Smooth muscle cell (in vitro differentiated cells): ENCODE results near the gene FBXO28. TPM values are rescaled to one million over a fixed set of nuclear protein-coding genes. Genes with fewer than 3 reads are reported as not detected.
A peak's percentile ranks its signal among the peaks of the same experiment; 100 is the strongest.

Experiments
- DNase-seq: peaks from one replicate; lab custom pipeline; 2025; ENCODE audit not compliant: unreplicated experiment; lab: John Stamatoyannopoulos, UW
- H2AFZ ChIP-seq: fragments of 200-600 bp; sonication (generic); 2 replicates; pipeline ENCODE4 v1.6.0; 2016; ENCODE audit warnings: antibody characterized with exemption, low read depth, mild to moderate bottlenecking
- H3F3A ChIP-seq: fragments of 200-600 bp; sonication (generic); 2 replicates; pipeline ENCODE4 v1.6.0; 2017; ENCODE audit warnings: antibody characterized with exemption, low read depth
- H3K27ac ChIP-seq: fragments of 200-600 bp; sonication (generic); 2 replicates; pipeline ENCODE4 v1.5.1; 2016; ENCODE audit warnings: low read depth, mild to moderate bottlenecking
- H3K27me3 ChIP-seq: fragments of 200-600 bp; sonication (generic); 2 replicates; pipeline ENCODE4 v1.6.1; 2016; ENCODE audit warnings: low read depth, mild to moderate bottlenecking
- H3K36me3 ChIP-seq: fragments of 200-600 bp; sonication (generic); 2 replicates; pipeline ENCODE4 v1.5.1; 2016; ENCODE audit warnings: low read depth
- H3K4me1 ChIP-seq: fragments of 200-600 bp; sonication (generic); 2 replicates; pipeline ENCODE4 v1.5.1; 2016; ENCODE audit warnings: low read depth
- H3K4me2 ChIP-seq: fragments of 200-600 bp; sonication (generic); 2 replicates; pipeline ENCODE4 v1.6.0; 2016; ENCODE audit warnings: mild to moderate bottlenecking
- H3K4me3 ChIP-seq: fragments of 200-600 bp; sonication (generic); 2 replicates; pipeline ENCODE4 v1.5.1; 2016; ENCODE audit warnings: mild to moderate bottlenecking
- H3K79me2 ChIP-seq: fragments of 200-600 bp; sonication (generic); 2 replicates; pipeline ENCODE4 v1.6.0; 2016; ENCODE audit warnings: low read depth, mild to moderate bottlenecking
- H3K9ac ChIP-seq: fragments of 200-600 bp; sonication (generic); 2 replicates; pipeline ENCODE4 v1.6.0; 2016; ENCODE audit warnings: low read depth
- H3K9me3 ChIP-seq: fragments of 200-600 bp; sonication (generic); replicated peaks from 2 replicates; pipeline ENCODE4 v1.5.1; 2016; ENCODE audit warnings: low read depth
- H4K20me1 ChIP-seq: fragments of 200-600 bp; sonication (generic); 2 replicates; pipeline ENCODE4 v1.6.0; 2016; ENCODE audit warnings: low read depth
- WGBS: methylation state at CpG from one replicate; pipeline ENCODE4 v1.1.7; 2016; ENCODE audit warnings: low lambda C conversion rate; 5-methylcytosine and 5-hydroxymethylcytosine counted together
- polyA plus RNA-seq: library from polyadenylated mRNA; unstranded; fragments of >200 nt; fragmentation: Nextera tagmentation; extraction: Ambion mirVana; gene quantifications from 2 replicates; pipeline ENCODE4 v1.2.1, GENCODE V29; 2016
- total RNA-seq: library from RNA; depleted of rRNA; stranded (reverse); fragments of >200 nt; gene quantifications from 2 replicates; pipeline ENCODE4 v1.2.3, GENCODE V29; 2014
- TF ChIP-seq, protein P1 (sequence below): fragments of 200-600 bp; sonication (generic); IDR thresholded peaks from 2 replicates; pipeline ENCODE4 v1.5.1; 2017; ENCODE audit warnings: borderline replicate concordance, mild to moderate bottlenecking, antibody characterized with exemption; ENCODE audit not compliant: insufficient read depth, poor library complexity, severe bottlenecking

Gene FBXO28
- total and polyA plus RNA-seq, 2 experiments from 2014 or later: 9.6 to 37.0 TPM

DNA sequence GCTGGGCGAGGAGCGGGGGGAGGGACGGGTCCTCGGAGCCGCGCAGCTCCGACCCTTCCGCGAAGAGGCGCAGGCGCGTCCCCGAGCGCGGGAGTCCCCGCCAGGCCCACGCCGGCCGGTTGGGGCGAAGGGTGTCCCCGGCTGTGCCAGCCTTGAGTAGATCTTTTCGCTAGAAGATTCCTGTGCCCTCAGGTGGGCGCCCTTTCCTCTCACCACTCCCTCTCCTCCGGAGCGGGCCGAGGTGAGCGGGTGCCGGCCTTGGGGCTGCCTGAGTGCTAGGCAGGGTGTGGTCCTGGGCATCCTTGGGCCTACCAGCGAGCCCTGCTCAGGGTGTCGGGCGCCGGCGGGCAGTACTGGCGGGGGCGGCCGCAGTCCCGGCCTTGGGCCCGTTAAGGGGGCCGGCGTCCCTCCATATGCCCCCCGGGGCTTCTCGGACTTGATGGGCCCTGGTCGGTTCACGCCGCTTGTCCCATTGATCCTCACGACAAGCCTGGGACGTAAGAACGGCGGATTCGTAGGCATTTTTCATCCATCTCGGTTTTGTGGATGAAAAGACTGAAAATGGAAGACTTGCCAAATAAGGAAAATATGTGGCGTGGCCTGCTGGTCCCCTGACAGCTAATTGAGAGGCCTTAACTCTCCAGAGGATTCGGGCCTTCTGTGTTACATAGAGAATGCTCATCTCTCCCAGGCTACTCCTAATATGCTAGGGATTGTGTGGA lies 69.8 kb downstream of the FBXO28 start:
- Histone ChIP-seq H3K4me2 (peak overlapping the region; percentile 88), H3K27me3 (no peaks in the 10 kb centered on the region), H3F3A (no peaks in the 10 kb centered on the region), H3K27ac (peak overlapping the region; percentile 67), H3K9me3 (no peaks in the 10 kb centered on the region), H4K20me1 (peaks cover 48% of the 10 kb centered on the region), H3K79me2 (peaks cover 53% of the 10 kb centered on the region), H3K4me3 (peak overlapping the region; percentile 90), H3K36me3 (no peaks in the 10 kb centered on the region), H2AFZ (peak overlapping the region; percentile 92), H3K4me1 (peaks cover 6% of the 10 kb centered on the region), H3K9ac (peak overlapping the region; percentile 91)
- under 1% methylated on average over 40 of the region's 53 CpGs for WGBS
- DNase-seq: peak; percentile 61
- TF ChIP-seq, protein P1, sequence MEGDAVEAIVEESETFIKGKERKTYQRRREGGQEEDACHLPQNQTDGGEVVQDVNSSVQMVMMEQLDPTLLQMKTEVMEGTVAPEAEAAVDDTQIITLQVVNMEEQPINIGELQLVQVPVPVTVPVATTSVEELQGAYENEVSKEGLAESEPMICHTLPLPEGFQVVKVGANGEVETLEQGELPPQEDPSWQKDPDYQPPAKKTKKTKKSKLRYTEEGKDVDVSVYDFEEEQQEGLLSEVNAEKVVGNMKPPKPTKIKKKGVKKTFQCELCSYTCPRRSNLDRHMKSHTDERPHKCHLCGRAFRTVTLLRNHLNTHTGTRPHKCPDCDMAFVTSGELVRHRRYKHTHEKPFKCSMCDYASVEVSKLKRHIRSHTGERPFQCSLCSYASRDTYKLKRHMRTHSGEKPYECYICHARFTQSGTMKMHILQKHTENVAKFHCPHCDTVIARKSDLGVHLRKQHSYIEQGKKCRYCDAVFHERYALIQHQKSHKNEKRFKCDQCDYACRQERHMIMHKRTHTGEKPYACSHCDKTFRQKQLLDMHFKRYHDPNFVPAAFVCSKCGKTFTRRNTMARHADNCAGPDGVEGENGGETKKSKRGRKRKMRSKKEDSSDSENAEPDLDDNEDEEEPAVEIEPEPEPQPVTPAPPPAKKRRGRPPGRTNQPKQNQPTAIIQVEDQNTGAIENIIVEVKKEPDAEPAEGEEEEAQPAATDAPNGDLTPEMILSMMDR: no peak

DNA sequence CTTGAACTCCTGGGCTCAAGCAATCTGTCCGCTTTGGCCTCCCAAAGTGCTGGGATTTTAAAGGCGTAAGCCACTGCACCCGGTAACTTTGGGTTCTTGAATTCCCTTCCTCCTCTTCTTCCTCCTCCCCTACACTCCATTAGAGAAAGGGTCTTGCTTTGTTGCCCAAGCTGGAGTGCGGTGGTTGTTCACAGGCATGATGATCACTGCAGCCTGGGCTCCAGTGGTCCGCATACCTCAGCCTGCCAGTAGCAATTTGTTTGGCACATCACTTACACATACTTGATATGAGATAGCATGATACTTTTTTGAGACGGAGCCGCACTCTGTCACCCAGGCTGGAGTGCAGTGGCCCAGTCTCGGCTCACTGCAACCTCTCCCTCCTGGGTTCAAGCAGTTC lies 71.3 kb downstream of the FBXO28 start:
- Histone ChIP-seq H3K27ac (no peak overlapping the region), H3F3A (no peaks in the 10 kb centered on the region), H2AFZ (no peak overlapping the region), H3K4me3 (no peak overlapping the region), H3K27me3 (no peaks in the 10 kb centered on the region), H3K4me2 (peak overlapping the region; percentile 88), H4K20me1 (peaks cover 62% of the 10 kb centered on the region), H3K79me2 (peaks cover 68% of the 10 kb centered on the region), H3K9me3 (no peaks in the 10 kb centered on the region), H3K9ac (no peak overlapping the region), H3K4me1 (peaks cover 6% of the 10 kb centered on the region), H3K36me3 (no peaks in the 10 kb centered on the region)
- WGBS: 96% methylated on average over 8 of the region's 8 CpGs
- DNase-seq: no peak
- TF ChIP-seq, protein P1: no peak

DNA sequence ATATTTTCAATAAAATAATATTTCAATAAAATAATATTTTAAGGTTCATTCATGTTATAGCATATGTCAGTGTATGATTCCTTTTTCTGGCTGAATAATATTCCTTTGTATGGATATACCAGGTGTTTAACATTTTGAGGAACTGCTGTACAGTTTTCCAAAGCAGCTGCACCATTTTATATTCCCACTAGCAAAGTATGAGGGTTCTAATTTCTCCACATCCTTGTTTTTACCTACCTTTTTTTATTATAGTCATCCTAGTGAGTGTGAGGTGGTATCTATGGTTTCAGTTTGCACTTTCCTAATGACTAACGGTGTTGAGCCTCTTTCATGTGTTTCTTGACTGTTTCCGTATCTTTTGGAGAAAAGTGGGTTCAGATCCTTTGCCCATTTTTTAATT lies 74.4 kb downstream of the FBXO28 start:
- Histone ChIP-seq H3K9ac (no peak overlapping the region), H3K27me3 (no peaks in the 10 kb centered on the region), H3K79me2 (peaks cover 85% of the 10 kb centered on the region), H3K4me2 (no peak overlapping the region), H3K9me3 (no peaks in the 10 kb centered on the region), H3F3A (no peaks in the 10 kb centered on the region), H2AFZ (no peak overlapping the region), H3K4me3 (no peak overlapping the region), H3K27ac (no peak overlapping the region), H3K36me3 (peaks cover 3% of the 10 kb centered on the region), H3K4me1 (peaks cover 6% of the 10 kb centered on the region), H4K20me1 (peaks cover 91% of the 10 kb centered on the region)
- no peak for DNase-seq
- TF ChIP-seq, protein P1: no peak
- WGBS: 97% methylated on average over 2 of the region's 2 CpGs

DNA sequence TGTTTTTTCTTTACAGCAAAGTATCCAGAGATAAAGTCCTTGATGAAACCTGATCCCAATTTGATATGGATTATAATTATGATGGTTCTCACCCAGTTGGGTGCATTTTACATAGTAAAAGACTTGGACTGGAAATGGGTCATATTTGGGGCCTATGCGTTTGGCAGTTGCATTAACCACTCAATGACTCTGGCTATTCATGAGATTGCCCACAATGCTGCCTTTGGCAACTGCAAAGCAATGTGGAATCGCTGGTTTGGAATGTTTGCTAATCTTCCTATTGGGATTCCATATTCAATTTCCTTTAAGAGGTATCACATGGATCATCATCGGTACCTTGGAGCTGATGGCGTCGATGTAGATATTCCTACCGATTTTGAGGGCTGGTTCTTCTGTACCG lies 75.7 kb downstream of the FBXO28 start:
- H4K20me1 ChIP-seq: peaks cover 90% of the 10 kb centered on the region

More for the DNA sequence above, 75.7 kb downstream of the FBXO28 start:
- WGBS: 95% methylated on average over 7 of the region's 7 CpGs
- Histone ChIP-seq H3F3A (no peaks in the 10 kb centered on the region), H3K27ac (no peak overlapping the region), H2AFZ (no peak overlapping the region), H3K4me1 (peaks cover 1% of the 10 kb centered on the region), H3K9ac (no peak overlapping the region), H3K4me3 (no peak overlapping the region), H3K36me3 (peaks cover 5% of the 10 kb centered on the region), H3K4me2 (no peak overlapping the region), H3K27me3 (no peaks in the 10 kb centered on the region), H3K9me3 (no peaks in the 10 kb centered on the region), H3K79me2 (peaks cover 73% of the 10 kb centered on the region)
- no peak for DNase-seq
- TF ChIP-seq, protein P1: no peak
